ENCODE data around the gene HS3ST4. TPM values are rescaled to one million over a fixed set of nuclear protein-coding genes. Genes with fewer than 3 reads are reported as not detected.

HS3ST4 gene
- total and polyA plus RNA-seq, 2 experiments from 2014 or later = 0.44 to 2.1 TPM

- H3K36me3 ChIP-seq (ENCODE audit: insufficient read depth) = no peaks in the 10 kb centered on the region; the same call in 1 of the 2 replicates
These were observed 120.5 kb downstream of the HS3ST4 start for GRCh38 chr16:25812215-25812614.

DNA sequence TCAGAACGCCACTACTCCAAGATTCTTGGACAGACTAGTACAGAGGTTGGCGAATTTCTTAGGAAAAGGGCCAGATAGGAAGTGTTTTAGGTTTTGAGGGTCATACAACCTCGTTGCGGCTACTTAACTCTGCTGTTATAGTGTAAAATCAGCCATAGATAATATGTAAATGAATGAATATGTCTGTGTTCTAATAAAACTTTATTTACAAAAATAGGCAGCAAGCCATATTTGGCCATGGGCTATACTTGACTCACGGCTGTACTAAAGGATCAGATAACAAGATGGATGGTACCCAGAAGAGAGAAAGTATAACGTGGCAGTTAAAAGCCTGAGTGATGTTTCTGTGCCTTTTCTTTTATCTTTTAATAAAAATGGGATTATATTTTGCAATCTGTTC lies 125.5 kb downstream of the HS3ST4 start:
- Mint-ChIP-seq H3K27ac (no peak overlapping the region), H3K4me1 (no peaks in the 10 kb centered on the region; the same call in 2 of the 3 replicates), H3K27me3 (ENCODE audit: insufficient read depth, low read depth, poor library complexity) (peaks cover 3% of the 10 kb centered on the region), H3K36me3 (ENCODE audit: low read depth) (peaks cover 13% of the 10 kb centered on the region; the same call in 2 of the 3 replicates), H3K4me3 (no peak overlapping the region), H3K9me3 (peaks cover 82% of the 10 kb centered on the region)
- no peaks in the 10 kb centered on the region for H3K79me2 ChIP-seq (replicated peaks; ENCODE audit: insufficient read depth)
- H3K36me3 ChIP-seq (ENCODE audit: insufficient read depth) = no peaks in the 10 kb centered on the region
- no peak for DNase-seq (ENCODE audit: low spot score)
- H3K27ac ChIP-seq (ENCODE audit: low read depth) = no peak overlapping the region
- no peak for ATAC-seq
- no peak overlapping the region for H2AFZ ChIP-seq
- no peaks in the 10 kb centered on the region for H3K9me2 ChIP-seq (ENCODE audit: insufficient read depth)
- no peak overlapping the region for H3K4me3 ChIP-seq
- H3K4me1 ChIP-seq (ENCODE audit: insufficient read depth) = no peaks in the 10 kb centered on the region
- no peak for TF ChIP-seq NANOG (IDR thresholded peaks at IDR 0.05; ENCODE audit: borderline replicate concordance)
- H3K27me3 ChIP-seq (ENCODE audit: insufficient read depth) = no peaks in the 10 kb centered on the region
- no peaks in the 10 kb centered on the region for H3F3A ChIP-seq (replicated peaks; ENCODE audit: low read depth)
- H3K4me2 ChIP-seq = no peak overlapping the region
- no peaks in the 10 kb centered on the region for H4K20me1 ChIP-seq (replicated peaks; ENCODE audit: insufficient read depth)

More at GRCh38 chr16:25812215-25812614, 120.5 kb downstream of the HS3ST4 start:
- DNase-seq (ENCODE audit: low spot score) (no peak), ATAC-seq (no peak)
- no peaks in the 10 kb centered on the region; the same call in 1 of the 3 replicates for H3K4me1 Mint-ChIP-seq
- Histone ChIP-seq H4K20me1 (replicated peaks; ENCODE audit: insufficient read depth) (no peaks in the 10 kb centered on the region), H3F3A (replicated peaks; ENCODE audit: low read depth) (no peaks in the 10 kb centered on the region), H3K27me3 (ENCODE audit: insufficient read depth) (no peaks in the 10 kb centered on the region), H3K4me1 (ENCODE audit: insufficient read depth) (no peaks in the 10 kb centered on the region), H3K4me2 (no peak overlapping the region), H3K79me2 (replicated peaks; ENCODE audit: insufficient read depth) (no peaks in the 10 kb centered on the region), H2AFZ (no peak overlapping the region), H3K27ac (ENCODE audit: low read depth) (no peak overlapping the region), H3K4me3 (no peak overlapping the region), H3K9me2 (ENCODE audit: insufficient read depth) (no peaks in the 10 kb centered on the region)
- H3K4me3 Mint-ChIP-seq = no peak overlapping the region
- peaks cover 69% of the 10 kb centered on the region for H3K9me3 Mint-ChIP-seq
- TF ChIP-seq ZNF114 (CRISPR knock-in tag; IDR thresholded peaks at IDR 0.05) = no peak
- TF ChIP-seq JUNB (IDR thresholded peaks at IDR 0.05; ENCODE audit: unreplicated experiment) = no peak
- TF ChIP-seq REST (IDR thresholded peaks at IDR 0.05; ENCODE audit: unreplicated experiment) = no peak
- no peak overlapping the region for H3K27ac Mint-ChIP-seq
- peaks cover 4% of the 10 kb centered on the region for H3K27me3 Mint-ChIP-seq (ENCODE audit: insufficient read depth, low read depth, poor library complexity)
- peaks cover 5% of the 10 kb centered on the region; the same call in 2 of the 3 replicates for H3K36me3 Mint-ChIP-seq (ENCODE audit: low read depth)

DNA sequence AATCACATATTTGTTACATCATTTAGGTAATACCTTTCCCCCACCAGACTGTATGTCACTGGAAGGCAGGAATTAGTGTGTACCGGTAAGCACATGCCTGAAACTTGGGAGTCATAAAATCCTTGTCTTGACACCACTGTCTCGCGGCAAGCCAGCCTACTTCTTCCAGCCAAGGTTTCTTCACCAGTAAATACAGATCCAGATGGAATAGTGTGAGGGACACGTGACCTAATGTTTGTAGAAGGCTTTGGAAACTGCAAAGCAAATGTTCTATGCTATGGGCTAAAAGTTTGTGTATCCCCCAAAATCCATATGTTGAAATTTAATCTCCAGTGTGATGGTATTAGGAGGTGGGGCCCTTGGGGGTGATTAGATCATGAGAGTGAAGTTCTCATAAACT lies 126.1 kb downstream of the HS3ST4 start:
- H3K27ac Mint-ChIP-seq = no peak overlapping the region
- Histone ChIP-seq H2AFZ (no peak overlapping the region), H3K4me3 (no peak overlapping the region), H3K79me2 (replicated peaks; ENCODE audit: insufficient read depth) (no peaks in the 10 kb centered on the region), H3K36me3 (ENCODE audit: insufficient read depth) (no peaks in the 10 kb centered on the region), H4K20me1 (replicated peaks; ENCODE audit: insufficient read depth) (no peaks in the 10 kb centered on the region), H3F3A (replicated peaks; ENCODE audit: low read depth) (no peaks in the 10 kb centered on the region), H3K27ac (ENCODE audit: low read depth) (no peak overlapping the region), H3K27me3 (ENCODE audit: insufficient read depth) (no peaks in the 10 kb centered on the region), H3K9me2 (ENCODE audit: insufficient read depth) (no peaks in the 10 kb centered on the region), H3K4me1 (ENCODE audit: insufficient read depth) (no peaks in the 10 kb centered on the region), H3K4me2 (no peak overlapping the region)
- peaks cover 81% of the 10 kb centered on the region for H3K9me3 Mint-ChIP-seq
- ATAC-seq = no peak
- H3K27me3 Mint-ChIP-seq (ENCODE audit: insufficient read depth, low read depth, poor library complexity) = peaks cover 3% of the 10 kb centered on the region
- H3K4me1 Mint-ChIP-seq = no peaks in the 10 kb centered on the region; the same call in 2 of the 3 replicates
- peaks cover 11% of the 10 kb centered on the region; the same call in 2 of the 3 replicates for H3K36me3 Mint-ChIP-seq (ENCODE audit: low read depth)
- no peak overlapping the region for H3K4me3 Mint-ChIP-seq
- DNase-seq (ENCODE audit: low spot score) = no peak
- no peak for TF ChIP-seq CREB1 (CRISPR knock-in tag; IDR thresholded peaks at IDR 0.05; ENCODE audit: low read depth)
- TF ChIP-seq EZH2phosphoT487 (IDR thresholded peaks at IDR 0.05; ENCODE audit: unreplicated experiment) = no peak
- TF ChIP-seq POLR2AphosphoS5 (IDR thresholded peaks at IDR 0.05; ENCODE audit: low read depth) = no peak
- TF ChIP-seq, protein P1, sequence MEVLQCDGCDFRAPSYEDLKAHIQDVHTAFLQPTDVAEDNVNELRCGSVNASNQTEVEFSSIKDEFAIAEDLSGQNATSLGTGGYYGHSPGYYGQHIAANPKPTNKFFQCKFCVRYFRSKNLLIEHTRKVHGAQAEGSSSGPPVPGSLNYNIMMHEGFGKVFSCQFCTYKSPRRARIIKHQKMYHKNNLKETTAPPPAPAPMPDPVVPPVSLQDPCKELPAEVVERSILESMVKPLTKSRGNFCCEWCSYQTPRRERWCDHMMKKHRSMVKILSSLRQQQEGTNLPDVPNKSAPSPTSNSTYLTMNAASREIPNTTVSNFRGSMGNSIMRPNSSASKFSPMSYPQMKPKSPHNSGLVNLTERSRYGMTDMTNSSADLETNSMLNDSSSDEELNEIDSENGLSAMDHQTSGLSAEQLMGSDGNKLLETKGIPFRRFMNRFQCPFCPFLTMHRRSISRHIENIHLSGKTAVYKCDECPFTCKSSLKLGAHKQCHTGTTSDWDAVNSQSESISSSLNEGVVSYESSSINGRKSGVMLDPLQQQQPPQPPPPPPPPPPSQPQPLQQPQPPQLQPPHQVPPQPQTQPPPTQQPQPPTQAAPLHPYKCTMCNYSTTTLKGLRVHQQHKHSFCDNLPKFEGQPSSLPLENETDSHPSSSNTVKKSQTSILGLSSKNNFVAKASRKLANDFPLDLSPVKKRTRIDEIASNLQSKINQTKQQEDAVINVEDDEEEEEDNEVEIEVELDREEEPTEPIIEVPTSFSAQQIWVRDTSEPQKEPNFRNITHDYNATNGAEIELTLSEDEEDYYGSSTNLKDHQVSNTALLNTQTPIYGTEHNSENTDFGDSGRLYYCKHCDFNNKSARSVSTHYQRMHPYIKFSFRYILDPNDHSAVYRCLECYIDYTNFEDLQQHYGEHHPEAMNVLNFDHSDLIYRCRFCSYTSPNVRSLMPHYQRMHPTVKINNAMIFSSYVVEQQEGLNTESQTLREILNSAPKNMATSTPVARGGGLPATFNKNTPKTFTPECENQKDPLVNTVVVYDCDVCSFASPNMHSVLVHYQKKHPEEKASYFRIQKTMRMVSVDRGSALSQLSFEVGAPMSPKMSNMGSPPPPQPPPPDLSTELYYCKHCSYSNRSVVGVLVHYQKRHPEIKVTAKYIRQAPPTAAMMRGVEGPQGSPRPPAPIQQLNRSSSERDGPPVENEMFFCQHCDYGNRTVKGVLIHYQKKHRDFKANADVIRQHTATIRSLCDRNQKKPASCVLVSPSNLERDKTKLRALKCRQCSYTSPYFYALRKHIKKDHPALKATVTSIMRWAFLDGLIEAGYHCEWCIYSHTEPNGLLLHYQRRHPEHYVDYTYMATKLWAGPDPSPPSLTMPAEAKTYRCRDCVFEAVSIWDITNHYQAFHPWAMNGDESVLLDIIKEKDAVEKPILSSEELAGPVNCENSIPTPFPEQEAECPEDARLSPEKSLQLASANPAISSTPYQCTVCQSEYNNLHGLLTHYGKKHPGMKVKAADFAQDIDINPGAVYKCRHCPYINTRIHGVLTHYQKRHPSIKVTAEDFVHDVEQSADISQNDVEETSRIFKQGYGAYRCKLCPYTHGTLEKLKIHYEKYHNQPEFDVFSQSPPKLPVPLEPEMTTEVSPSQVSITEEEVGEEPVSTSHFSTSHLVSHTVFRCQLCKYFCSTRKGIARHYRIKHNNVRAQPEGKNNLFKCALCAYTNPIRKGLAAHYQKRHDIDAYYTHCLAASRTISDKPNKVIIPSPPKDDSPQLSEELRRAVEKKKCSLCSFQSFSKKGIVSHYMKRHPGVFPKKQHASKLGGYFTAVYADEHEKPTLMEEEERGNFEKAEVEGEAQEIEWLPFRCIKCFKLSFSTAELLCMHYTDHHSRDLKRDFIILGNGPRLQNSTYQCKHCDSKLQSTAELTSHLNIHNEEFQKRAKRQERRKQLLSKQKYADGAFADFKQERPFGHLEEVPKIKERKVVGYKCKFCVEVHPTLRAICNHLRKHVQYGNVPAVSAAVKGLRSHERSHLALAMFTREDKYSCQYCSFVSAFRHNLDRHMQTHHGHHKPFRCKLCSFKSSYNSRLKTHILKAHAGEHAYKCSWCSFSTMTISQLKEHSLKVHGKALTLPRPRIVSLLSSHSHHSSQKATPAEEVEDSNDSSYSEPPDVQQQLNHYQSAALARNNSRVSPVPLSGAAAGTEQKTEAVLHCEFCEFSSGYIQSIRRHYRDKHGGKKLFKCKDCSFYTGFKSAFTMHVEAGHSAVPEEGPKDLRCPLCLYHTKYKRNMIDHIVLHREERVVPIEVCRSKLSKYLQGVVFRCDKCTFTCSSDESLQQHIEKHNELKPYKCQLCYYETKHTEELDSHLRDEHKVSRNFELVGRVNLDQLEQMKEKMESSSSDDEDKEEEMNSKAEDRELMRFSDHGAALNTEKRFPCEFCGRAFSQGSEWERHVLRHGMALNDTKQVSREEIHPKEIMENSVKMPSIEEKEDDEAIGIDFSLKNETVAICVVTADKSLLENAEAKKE (CRISPR knock-in tag; IDR thresholded peaks at IDR 0.05) = no peak
